SIG-M5 treated with dmso at 0.1 percent for 504 hours (cell line): ENCODE data around the gene ARID4B.
"Not testable (repeated sequence)": the region's sequence is repeated elsewhere in the genome, so short reads cannot be mapped to it uniquely, and the experiment has no call there.

Source experiments
- DNase-seq: peaks from one replicate; lab custom pipeline; 2025; ENCODE audit not compliant: unreplicated experiment; lab: John Stamatoyannopoulos, UW

Gene ARID4B

GRCh38 chr1:235168375-235168774 lies 159.6 kb downstream of the ARID4B start:
- no peak for DNase-seq

GRCh38 chr1:235161685-235162327 lies 166.2 kb downstream of the ARID4B start:
- DNase-seq: peak; percentile 49

GRCh38 chr1:235160957-235161684 lies 166.9 kb downstream of the ARID4B start, which contains the start of gene RBM34:
Gene RBM34, minus strand, starts transcription at chr1:235161250. Its CDS starts 24 bp downstream, at chr1:235161226.
- peak; percentile 95 for DNase-seq

GRCh38 chr1:235160383-235160956 lies 167.5 kb downstream of the ARID4B start:
- peak; percentile 79 for DNase-seq

- DNase-seq: not testable (repeated sequence)
Measured at GRCh38 chr1:235159930-235160329, 168.0 kb downstream of the ARID4B start.

GRCh38 chr1:235159284-235159683 lies 168.7 kb downstream of the ARID4B start:
- not testable (repeated sequence) for DNase-seq

GRCh38 chr1:235158680-235159079 lies 169.3 kb downstream of the ARID4B start:
- no peak for DNase-seq

- no peak for DNase-seq
Measured at GRCh38 chr1:235157150-235157549, 170.8 kb downstream of the ARID4B start.

GRCh38 chr1:235156740-235157139 lies 171.2 kb downstream of the ARID4B start:
- no peak for DNase-seq

GRCh38 chr1:235156265-235156664 lies 171.7 kb downstream of the ARID4B start:
- DNase-seq: no peak

GRCh38 chr1:235152235-235152634 lies 175.7 kb downstream of the ARID4B start:
- DNase-seq: no peak

GRCh38 chr1:235151033-235151432 lies 176.9 kb downstream of the ARID4B start:
- no peak for DNase-seq

- no peak for DNase-seq
Measured at GRCh38 chr1:235149824-235150223, 178.2 kb downstream of the ARID4B start.

- no peak for DNase-seq
Measured at GRCh38 chr1:235147269-235147668, 180.7 kb downstream of the ARID4B start.

- DNase-seq: no peak
Measured at GRCh38 chr1:235145639-235146038, 182.3 kb downstream of the ARID4B start.

GRCh38 chr1:235142991-235143390 lies 185.0 kb downstream of the ARID4B start:
- DNase-seq: no peak

GRCh38 chr1:235139315-235139714 lies 188.7 kb downstream of the ARID4B start:
- no peak for DNase-seq

- DNase-seq: no peak
Measured at GRCh38 chr1:235138821-235139220, 189.2 kb downstream of the ARID4B start.

- no peak for DNase-seq
Measured at GRCh38 chr1:235136111-235136510, 191.9 kb downstream of the ARID4B start.

GRCh38 chr1:235134171-235134570 lies 193.8 kb downstream of the ARID4B start:
- no peak for DNase-seq

- no peak for DNase-seq
Measured at GRCh38 chr1:235133086-235133485, 194.9 kb downstream of the ARID4B start.

- no peak for DNase-seq
Measured at GRCh38 chr1:235131961-235132360, 196.0 kb downstream of the ARID4B start.
